ENCODE results near the gene TRIM42.

Gene TRIM42

DNA sequence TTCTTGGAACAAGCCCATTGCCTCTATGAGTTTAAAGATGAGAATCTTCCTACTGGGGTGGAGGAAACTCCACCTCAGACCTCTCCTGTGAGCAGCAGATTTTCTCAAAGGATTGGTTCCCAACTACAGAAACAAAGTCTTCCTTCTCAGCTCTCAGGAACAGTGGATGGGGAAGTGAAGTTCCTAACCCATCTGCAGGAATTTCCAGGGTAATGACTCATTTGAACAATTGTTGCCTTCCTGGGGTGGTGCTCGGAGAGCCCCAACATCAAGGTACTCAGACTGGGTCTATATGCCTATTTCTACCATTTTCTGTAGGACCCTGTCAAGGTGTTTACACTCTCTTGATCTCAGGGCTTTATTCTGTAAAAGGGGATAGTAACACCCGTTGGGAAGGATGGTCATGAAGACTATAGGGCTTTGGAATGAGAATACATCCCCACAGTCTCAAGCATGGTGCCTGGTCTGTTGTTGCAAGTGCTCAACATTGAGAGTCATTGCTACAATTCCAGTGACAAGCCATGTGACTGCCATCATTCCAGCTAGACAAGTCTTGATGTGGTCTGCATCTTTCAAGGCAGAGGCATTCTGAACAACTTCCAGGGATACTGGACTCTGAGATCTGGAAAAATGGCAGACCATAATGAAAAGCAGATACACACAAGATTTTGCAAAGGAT, 33.0 kb downstream of the TRIM42 start:
- DNase-seq = no peak

GRCh38 chr3:140711390-140712035, 33.6 kb downstream of the TRIM42 start:
- DNase-seq = no peak

GRCh38 chr3:140712301-140712700, 34.4 kb downstream of the TRIM42 start:
- no peak for DNase-seq

GRCh38 chr3:140715035-140715434, 37.2 kb downstream of the TRIM42 start:
- DNase-seq = no peak

DNA sequence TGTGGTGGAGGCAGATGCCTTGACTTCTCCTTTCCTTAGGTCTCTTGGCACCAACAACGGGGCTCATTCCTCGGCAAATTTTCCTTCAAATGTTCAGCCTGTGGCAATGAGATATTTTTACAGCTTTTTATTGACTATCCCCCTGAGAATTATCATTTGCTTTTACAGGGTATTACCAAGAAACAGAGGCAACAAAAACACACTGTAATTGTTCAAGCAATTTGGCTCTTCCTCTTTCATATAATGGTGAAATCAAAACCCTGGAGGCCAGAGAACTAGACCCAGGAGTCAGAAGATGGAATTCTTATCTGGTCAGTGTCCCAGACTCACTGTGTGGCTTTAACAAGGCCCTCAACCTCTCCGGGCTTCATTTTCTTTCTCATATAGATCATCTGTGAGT, 40.1 kb downstream of the TRIM42 start:
- no peak for DNase-seq

DNA sequence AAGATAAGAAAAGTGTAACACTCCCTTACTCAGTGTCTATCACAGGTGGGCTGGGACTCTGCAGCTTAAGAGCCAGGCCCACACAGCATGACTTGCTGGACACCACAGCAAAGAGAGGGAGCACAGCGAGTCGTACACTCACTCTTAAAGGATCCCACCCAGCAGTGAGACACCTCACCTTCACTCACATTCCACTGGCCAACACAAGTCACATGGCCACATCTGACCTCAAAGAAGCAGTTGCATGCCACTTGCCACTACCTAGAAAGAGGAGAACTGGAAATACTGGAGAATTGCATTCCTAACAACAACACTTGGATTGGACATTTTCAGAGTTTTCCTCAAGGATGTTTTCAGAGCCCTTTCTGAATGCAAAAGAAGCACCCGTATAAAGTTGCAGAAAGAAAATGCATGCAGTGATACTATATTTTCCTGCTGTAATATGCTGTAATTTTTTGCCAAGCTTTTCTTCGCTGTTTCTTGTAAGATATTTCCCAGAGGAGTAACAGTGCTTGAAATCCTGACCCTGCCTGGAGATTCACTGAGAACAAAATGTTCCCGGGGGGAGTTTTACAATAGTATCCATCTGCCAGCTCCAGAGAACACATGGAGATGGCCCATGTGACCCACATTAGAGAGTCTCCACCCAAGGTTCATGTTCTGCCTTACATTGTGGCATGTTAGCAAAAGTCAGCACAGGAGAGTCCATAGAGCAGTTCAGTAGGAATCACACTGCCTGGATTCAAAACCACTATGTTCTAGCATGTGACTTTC, 42.2 kb downstream of the TRIM42 start:
- no peak for DNase-seq

DNA sequence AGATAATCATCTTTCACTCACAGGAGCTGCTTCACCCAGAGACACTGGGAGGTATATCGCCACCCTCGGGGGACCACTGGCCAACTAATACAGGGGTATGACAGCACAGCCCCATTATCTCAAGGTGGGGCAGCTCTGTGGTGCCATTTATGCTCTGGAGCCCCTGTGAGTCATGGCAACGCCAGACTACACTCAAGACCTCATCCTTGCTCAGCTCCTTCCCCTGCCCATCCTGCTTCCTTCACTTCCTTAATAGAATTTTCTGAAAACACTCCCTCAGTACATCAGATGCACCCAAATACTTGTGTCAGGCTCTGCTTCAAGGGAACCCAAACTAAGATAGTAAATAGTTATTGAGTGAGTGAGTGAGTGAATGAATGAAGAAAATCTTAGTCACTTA, 45.7 kb downstream of the TRIM42 start:
- no peak for DNase-seq

- no peak for DNase-seq
These were observed 47.3 kb downstream of the TRIM42 start for GRCh38 chr3:140724856-140725812.

- DNase-seq = no peak
These were observed 48.2 kb downstream of the TRIM42 start for GRCh38 chr3:140726066-140726465.

- DNase-seq = no peak
These were observed 50.0 kb downstream of the TRIM42 start for GRCh38 chr3:140727886-140728285.

DNA sequence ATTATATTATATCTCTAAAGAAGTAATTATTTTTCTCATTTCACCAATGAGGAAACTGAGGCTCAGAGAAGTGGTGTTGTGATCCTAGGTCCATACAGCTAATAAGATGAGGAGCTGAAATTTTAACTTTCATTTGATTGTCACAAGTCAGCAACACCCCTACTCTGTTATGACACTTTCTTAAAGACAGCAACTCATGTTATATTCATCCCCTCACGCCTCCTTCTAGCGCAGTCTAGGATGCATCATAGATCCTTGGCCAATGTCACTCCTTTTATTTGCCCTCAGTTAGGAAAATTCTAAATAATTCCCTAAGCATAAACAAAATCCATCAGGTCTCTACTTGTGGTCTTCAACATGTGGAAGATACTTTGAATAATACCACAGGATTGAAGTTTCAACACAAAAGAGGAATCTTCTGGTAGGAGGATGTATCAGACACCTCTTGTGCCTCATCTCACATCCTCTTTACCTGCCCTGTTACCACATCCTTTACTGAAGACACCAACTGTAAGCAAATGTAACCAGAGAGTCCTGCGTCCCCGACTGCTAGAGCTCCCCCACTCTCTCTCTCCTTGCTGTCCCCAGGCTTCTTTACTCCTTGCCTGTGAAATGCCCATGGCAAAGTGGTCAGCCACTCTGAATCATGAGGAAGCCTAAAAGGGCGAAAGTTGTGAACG, 53.7 kb downstream of the TRIM42 start:
- DNase-seq = no peak

DNA sequence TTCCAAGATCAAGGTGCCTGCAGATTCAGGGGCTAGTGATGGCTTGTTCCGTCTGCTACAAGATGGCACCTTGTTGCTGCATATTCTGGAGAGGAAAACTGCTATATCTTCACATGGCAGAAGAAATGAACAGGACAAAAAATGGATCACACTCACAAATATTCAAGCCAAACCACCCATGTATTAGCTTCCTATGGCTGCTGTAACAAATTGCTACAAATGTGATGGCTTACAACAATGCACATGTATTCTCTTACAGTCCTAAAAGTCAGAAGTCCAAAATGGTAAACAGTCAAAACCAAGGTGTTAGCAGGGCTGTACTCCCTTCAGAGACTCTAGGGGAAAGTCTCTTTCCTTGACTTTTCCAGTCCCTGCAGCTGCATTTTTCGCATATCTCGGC, 55.8 kb downstream of the TRIM42 start:
- no peak for DNase-seq

DNA sequence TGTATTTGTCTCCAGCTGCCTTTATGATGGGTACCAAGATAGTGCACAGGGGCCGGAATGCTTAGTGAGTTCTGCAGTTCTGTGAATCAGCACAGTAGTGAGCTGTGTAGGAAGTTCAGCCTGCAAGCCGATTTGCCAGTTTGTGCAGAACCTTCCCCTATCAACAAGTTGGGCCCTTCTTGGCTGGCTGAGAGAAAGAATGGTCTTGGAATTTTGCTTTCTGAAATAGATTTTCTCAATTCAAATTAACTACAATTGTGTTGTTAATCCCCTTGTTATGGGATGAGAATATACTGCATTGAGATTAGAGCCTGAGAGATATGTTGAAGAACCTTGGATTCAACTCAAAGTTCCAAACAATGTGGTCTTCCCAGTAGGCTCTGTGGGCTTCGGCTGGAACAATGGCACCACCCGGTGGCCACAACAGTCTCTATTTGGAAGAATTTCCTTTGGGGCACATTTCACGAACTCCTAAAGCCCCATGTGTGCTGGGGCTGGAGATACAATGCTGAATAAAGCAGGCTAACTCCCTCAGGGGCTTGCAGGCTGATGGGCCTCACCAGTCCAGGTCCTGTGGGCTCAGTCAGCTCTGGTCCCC, 59.1 kb downstream of the TRIM42 start:
- peak; percentile 56 to 71 (median 61) for DNase-seq

GRCh38 chr3:140742116-140742515, 64.3 kb downstream of the TRIM42 start:
- peak in 2 of 4 experiments; percentile 12 to 28 for DNase-seq

GRCh38 chr3:140748171-140748570, 70.3 kb downstream of the TRIM42 start:
- DNase-seq = no peak

GRCh38 chr3:140748903-140749302, 71.0 kb downstream of the TRIM42 start:
- DNase-seq = no peak
